ENCODE data around the gene AHCTF1. TPM values are rescaled to one million over a fixed set of nuclear protein-coding genes. Genes with fewer than 3 reads are reported as not detected.

Gene AHCTF1
- total RNA-seq, 1 experiment from 2014 or later: 46.4 TPM

DNA sequence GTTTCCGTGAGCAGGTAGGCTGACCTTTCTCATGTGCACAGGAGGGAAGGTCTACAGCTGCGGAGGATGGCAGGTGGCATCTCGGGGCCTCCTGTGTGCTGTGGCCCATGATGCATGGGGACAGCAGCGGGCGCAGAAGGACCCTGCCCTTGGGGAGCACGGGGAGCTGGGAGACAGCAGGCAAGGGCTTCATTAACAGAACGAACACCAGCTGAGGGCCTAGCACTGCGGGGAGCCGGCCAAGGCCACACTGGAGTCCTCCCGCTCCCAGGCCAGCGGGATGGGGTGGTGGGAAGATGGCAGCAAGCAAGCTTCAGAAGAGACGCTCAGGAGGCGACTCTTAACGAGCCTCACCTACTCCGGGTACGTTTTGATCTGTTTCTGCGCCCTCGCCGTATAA is 140.9 kb downstream of the AHCTF1 start:
- Mint-ChIP-seq H3K36me3 (no peaks in the 10 kb centered on the region), H3K4me1 (peaks cover 49% of the 10 kb centered on the region), H3K9me3 (no peaks in the 10 kb centered on the region), H3K27me3 (ENCODE audit: low read depth) (peaks cover 7% of the 10 kb centered on the region; the same call in 1 of the 2 replicates), H3K4me3 (no peak overlapping the region), H3K27ac (no peak overlapping the region)
- DNase-seq (ENCODE audit: low spot score): no peak
- POLR2A ChIA-PET: no interaction called here
- TF ChIP-seq ATF1 (CRISPR knock-in tag; IDR thresholded peaks at IDR 0.05): no peak
- TF ChIP-seq CBFB (CRISPR knock-in tag; IDR thresholded peaks at IDR 0.05; ENCODE audit: low read depth): no peak
- ATAC-seq: no peak
- CTCF ChIA-PET: no interaction called here

DNA sequence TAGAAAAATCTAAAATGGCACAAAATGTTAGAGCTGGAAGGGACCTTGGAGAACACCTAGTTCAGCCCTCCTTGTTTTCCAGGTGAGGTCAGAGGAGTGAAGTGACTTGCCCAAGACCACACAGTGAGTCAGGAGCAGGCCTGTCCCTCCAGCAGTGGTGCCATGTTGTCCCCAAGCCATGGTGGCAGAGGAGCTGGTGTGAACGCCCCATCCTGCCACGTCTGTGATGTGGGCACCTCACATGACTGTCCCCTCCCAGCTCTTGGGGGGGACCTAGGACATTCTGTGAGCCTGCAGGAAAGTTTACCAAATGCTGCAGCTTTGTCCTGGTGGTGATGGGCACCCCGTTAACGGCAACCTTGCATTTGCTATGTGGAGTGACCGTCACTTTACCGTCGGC is 141.4 kb downstream of the AHCTF1 start:
- no peaks in the 10 kb centered on the region for H3K36me3 Mint-ChIP-seq
- no peak overlapping the region for H3K27ac Mint-ChIP-seq
- ChIA-PET POLR2A (no interaction called here), CTCF (no interaction called here)
- no peaks in the 10 kb centered on the region for H3K9me3 Mint-ChIP-seq
- no peak for ATAC-seq
- DNase-seq (ENCODE audit: low spot score): no peak
- peaks cover 45% of the 10 kb centered on the region for H3K4me1 Mint-ChIP-seq
- no peak overlapping the region for H3K4me3 Mint-ChIP-seq
- TF ChIP-seq E2F4 (CRISPR knock-in tag; IDR thresholded peaks at IDR 0.05; ENCODE audit: borderline replicate concordance, low read depth) (no peak), ZNF396 (CRISPR knock-in tag; IDR thresholded peaks at IDR 0.05; ENCODE audit: borderline replicate concordance) (no peak), ZNF423 (CRISPR knock-in tag; IDR thresholded peaks at IDR 0.05) (no peak), CDX4 (CRISPR knock-in tag; IDR thresholded peaks at IDR 0.05; ENCODE audit: borderline replicate concordance) (no peak), ATF1 (CRISPR knock-in tag; IDR thresholded peaks at IDR 0.05) (no peak), USF1 (CRISPR knock-in tag; IDR thresholded peaks at IDR 0.05) (no peak), STAT6 (CRISPR knock-in tag; conservative IDR thresholded peaks at IDR 0.05; ENCODE audit: low read depth) (no peak), PRDM15 (CRISPR knock-in tag; IDR thresholded peaks at IDR 0.05) (no peak), ZNF281 (CRISPR knock-in tag; IDR thresholded peaks at IDR 0.05) (no peak)
- TF ChIP-seq, protein P1, sequence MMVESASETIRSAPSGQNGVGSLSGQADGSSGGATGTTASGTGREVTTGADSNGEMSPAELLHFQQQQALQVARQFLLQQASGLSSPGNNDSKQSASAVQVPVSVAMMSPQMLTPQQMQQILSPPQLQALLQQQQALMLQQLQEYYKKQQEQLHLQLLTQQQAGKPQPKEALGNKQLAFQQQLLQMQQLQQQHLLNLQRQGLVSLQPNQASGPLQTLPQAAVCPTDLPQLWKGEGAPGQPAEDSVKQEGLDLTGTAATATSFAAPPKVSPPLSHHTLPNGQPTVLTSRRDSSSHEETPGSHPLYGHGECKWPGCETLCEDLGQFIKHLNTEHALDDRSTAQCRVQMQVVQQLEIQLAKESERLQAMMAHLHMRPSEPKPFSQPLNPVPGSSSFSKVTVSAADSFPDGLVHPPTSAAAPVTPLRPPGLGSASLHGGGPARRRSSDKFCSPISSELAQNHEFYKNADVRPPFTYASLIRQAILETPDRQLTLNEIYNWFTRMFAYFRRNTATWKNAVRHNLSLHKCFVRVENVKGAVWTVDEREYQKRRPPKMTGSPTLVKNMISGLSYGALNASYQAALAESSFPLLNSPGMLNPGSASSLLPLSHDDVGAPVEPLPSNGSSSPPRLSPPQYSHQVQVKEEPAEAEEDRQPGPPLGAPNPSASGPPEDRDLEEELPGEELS (CRISPR knock-in tag; IDR thresholded peaks at IDR 0.05): no peak
- TF ChIP-seq, protein P2, sequence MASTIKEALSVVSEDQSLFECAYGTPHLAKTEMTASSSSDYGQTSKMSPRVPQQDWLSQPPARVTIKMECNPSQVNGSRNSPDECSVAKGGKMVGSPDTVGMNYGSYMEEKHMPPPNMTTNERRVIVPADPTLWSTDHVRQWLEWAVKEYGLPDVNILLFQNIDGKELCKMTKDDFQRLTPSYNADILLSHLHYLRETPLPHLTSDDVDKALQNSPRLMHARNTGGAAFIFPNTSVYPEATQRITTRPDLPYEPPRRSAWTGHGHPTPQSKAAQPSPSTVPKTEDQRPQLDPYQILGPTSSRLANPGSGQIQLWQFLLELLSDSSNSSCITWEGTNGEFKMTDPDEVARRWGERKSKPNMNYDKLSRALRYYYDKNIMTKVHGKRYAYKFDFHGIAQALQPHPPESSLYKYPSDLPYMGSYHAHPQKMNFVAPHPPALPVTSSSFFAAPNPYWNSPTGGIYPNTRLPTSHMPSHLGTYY (CRISPR knock-in tag; IDR thresholded peaks at IDR 0.05): no peak
- peaks cover 7% of the 10 kb centered on the region; the same call in 1 of the 2 replicates for H3K27me3 Mint-ChIP-seq (ENCODE audit: low read depth)

All from WTC11 (cell line).